PFSK-1 (cell line): Measurements from ENCODE around the gene RFTN1.

Experiments
- FOXP2 ChIP-seq: optimal IDR thresholded peaks from 2 replicates; pipeline ENCODE3; 2011; ENCODE audit warnings: borderline replicate concordance, control low read depth, inconsistent platforms; ENCODE audit not compliant: insufficient read depth; ENCODE audit errors: extremely low read length, extremely low read depth
- POLR2AphosphoS5 ChIP-seq: IDR thresholded peaks from 2 replicates; pipeline ENCODE4 v1.6.1; 2012; ENCODE audit warnings: low read depth, mild to moderate bottlenecking, control low read depth, low read length, moderate library complexity
- SIN3A ChIP-seq: IDR thresholded peaks from 2 replicates; pipeline ENCODE4 v1.6.1; 2012; ENCODE audit warnings: mild to moderate bottlenecking, low read length, moderate library complexity, borderline replicate concordance; ENCODE audit not compliant: insufficient read depth
- TAF1 ChIP-seq: IDR thresholded peaks from 2 replicates; pipeline ENCODE4 v1.6.1; 2012; ENCODE audit warnings: low read length, control low read depth, borderline replicate concordance; ENCODE audit not compliant: insufficient read depth
- TF ChIP-seq, protein P1 (sequence below), 2 experiments: IDR thresholded peaks; 2 replicates each; pipeline versions ENCODE4 v1.6.1 to v1.8.0; 2011 to 2012; ENCODE audit warnings: low read depth in 2 of 2, low read length in 2 of 2, control low read depth in 1 of 2, inconsistent platforms in 1 of 2, mild to moderate bottlenecking in 1 of 2, moderate library complexity in 1 of 2; ENCODE audit not compliant: insufficient read depth in 1 of 2

RFTN1 gene

GRCh38 chr3:16415911-16416476 is 97.5 kb downstream of the RFTN1 start:
- TF ChIP-seq SIN3A (no peak), POLR2AphosphoS5 (no peak), FOXP2 (no peak), TAF1 (no peak)
- TF ChIP-seq, protein P1, sequence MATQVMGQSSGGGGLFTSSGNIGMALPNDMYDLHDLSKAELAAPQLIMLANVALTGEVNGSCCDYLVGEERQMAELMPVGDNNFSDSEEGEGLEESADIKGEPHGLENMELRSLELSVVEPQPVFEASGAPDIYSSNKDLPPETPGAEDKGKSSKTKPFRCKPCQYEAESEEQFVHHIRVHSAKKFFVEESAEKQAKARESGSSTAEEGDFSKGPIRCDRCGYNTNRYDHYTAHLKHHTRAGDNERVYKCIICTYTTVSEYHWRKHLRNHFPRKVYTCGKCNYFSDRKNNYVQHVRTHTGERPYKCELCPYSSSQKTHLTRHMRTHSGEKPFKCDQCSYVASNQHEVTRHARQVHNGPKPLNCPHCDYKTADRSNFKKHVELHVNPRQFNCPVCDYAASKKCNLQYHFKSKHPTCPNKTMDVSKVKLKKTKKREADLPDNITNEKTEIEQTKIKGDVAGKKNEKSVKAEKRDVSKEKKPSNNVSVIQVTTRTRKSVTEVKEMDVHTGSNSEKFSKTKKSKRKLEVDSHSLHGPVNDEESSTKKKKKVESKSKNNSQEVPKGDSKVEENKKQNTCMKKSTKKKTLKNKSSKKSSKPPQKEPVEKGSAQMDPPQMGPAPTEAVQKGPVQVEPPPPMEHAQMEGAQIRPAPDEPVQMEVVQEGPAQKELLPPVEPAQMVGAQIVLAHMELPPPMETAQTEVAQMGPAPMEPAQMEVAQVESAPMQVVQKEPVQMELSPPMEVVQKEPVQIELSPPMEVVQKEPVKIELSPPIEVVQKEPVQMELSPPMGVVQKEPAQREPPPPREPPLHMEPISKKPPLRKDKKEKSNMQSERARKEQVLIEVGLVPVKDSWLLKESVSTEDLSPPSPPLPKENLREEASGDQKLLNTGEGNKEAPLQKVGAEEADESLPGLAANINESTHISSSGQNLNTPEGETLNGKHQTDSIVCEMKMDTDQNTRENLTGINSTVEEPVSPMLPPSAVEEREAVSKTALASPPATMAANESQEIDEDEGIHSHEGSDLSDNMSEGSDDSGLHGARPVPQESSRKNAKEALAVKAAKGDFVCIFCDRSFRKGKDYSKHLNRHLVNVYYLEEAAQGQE (IDR thresholded peaks at IDR 0.05; ENCODE audit: insufficient read depth in 1 of 2, low read depth in 2 of 2, low read length in 2 of 2), result no peak

- TF ChIP-seq, protein P1 (IDR thresholded peaks at IDR 0.05; ENCODE audit: insufficient read depth in 1 of 2, low read depth in 2 of 2, low read length in 2 of 2), result no peak
- TF ChIP-seq SIN3A, result no peak
Observed at GRCh38 chr3:16413321-16413720, 100.2 kb downstream of the RFTN1 start.

DNA sequence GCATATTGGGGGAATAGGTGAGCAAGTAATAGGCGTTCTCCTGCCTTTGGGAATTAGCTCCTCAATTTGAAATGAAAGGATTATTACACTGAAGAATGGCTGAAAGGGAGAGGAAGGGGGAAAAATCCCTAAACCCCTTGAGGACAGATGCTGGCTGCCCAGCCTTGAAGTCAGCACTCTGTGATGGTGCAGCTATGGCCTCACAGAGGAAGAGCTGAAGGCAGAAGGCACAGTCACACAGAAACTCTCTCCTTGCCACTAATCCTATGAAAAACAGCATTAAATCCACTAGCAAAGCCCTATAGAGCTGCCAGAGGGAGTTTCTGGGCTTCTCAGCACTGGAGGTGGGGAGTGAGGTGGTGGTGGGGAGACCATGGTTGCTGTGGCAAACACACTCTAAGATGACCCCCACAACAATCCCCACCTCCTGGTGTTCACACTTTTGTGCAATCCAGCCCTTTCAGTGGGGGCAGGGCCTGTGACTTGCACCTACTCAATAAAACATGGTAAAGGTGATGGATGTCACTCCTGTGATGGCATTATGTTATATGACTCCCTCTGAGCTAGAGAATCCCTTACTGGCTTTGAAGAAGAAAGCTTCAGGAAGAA is 101.2 kb downstream of the RFTN1 start:
- TF ChIP-seq, protein P1 (IDR thresholded peaks at IDR 0.05; ENCODE audit: insufficient read depth in 1 of 2, low read depth in 2 of 2, low read length in 2 of 2), result no peak
- no peak for TF ChIP-seq SIN3A
- TF ChIP-seq TAF1, result no peak

DNA sequence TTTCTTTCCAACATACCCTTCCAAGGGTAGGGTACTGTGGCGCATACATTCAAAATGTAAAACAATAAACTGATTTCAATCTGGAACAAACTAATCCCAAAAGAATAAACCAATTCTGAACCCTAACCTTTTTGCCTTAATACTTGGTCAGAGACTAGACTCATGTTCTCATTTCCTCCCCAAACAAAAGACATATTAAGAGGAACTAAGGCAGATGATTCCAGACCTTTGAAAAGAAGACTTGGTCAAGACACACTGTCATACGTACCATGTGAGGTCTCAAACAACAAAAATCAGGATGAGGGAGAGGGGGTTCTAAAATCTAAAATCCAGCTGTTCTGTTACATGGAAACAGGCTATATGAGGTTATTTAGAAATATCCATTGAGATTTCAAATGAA is 102.1 kb downstream of the RFTN1 start:
- no peak for TF ChIP-seq TAF1
- TF ChIP-seq, protein P1 (IDR thresholded peaks at IDR 0.05; ENCODE audit: insufficient read depth in 1 of 2, low read depth in 2 of 2, low read length in 2 of 2), result no peak
- no peak for TF ChIP-seq POLR2AphosphoS5
- TF ChIP-seq SIN3A, result no peak

- TF ChIP-seq, protein P1 (IDR thresholded peaks at IDR 0.05; ENCODE audit: insufficient read depth in 1 of 2, low read depth in 2 of 2, low read length in 2 of 2), result no peak
- TF ChIP-seq TAF1 (no peak), POLR2AphosphoS5 (no peak), FOXP2 (no peak), SIN3A (no peak)
Observed at GRCh38 chr3:16410659-16411058, 102.8 kb downstream of the RFTN1 start.
